ENCODE results near the gene ORM2. TPM values are rescaled to one million over a fixed set of nuclear protein-coding genes. Genes with fewer than 3 reads are reported as not detected.
A peak's percentile ranks its signal among the peaks of the same experiment; 100 is the strongest.

ORM2 gene
- total RNA-seq, 1 donor from 2014 or later, result not detected

DNA sequence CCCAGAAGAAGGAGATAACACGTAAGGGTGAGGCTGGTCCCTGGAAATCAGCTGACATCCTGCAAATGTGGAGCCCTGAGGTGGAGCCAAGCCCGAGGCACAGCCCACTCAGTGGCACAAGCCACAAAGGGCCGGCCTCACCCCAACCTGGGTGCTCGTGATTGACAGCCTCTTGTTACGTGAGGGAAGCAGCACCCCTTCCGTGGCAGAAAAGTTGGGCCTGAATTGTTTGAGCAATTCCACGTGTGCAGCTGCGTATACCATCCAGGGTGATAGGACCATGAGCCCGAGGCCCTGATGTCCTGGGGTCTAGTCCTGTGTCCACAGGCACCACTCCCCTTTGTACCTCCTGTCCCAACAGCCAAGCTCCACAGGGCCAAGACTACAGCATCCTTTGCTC lies 4.8 kb downstream of the ORM2 start:
- POLR2A ChIA-PET, result no interaction called here

DNA sequence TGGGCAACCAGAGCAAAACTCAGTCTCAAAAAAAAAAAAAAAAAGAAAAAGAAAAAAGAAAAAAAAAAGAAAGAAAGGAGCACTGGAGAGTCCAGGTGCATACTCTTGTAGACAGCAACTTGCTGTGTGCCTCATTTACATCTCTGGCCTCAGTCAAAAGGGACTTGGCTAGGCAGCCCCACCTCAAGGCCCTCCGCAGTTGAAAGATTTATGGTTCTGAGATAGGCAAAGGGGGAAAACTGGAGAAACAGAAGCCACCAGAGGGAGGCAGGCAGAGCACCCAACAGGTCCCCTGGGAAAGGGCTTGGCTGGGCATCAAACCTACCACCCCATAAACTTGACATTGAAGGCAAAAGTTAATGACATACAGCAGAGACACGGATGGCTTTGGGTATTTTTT lies 6.1 kb downstream of the ORM2 start:
- POLR2A ChIA-PET, result interaction anchor here (1.1 to 1.7 kb wide), 2 partner anchors 13 to 49 kb away, joined by 4 to 9 read pairs; no protein-coding TSS in a partner anchor
- ATAC-seq (ENCODE audit: low read depth) (no peak), DNase-seq (no peak)
- no peak for TF ChIP-seq CTCF (IDR thresholded peaks at IDR 0.05)
- peaks cover 31% of the 10 kb centered on the region for H3K4me1 Mint-ChIP-seq
- CTCF ChIA-PET, result no interaction called here
- H3K4me3 Mint-ChIP-seq, result no peak overlapping the region
- no peaks in the 10 kb centered on the region for H3K27me3 Mint-ChIP-seq
- intact Hi-C loops (cut with micrococcal nuclease), result loop anchor here (5.0 kb wide), 2 partner anchors 152 to 677 kb away; no protein-coding TSS in a partner anchor
- no peak overlapping the region for H3K27ac Mint-ChIP-seq
- peaks cover 62% of the 10 kb centered on the region for H3K36me3 Mint-ChIP-seq (ENCODE audit: low read depth)
- H3K9me3 Mint-ChIP-seq, result no peaks in the 10 kb centered on the region

More for the DNA sequence above, 4.8 kb downstream of the ORM2 start:
- H3K4me3 Mint-ChIP-seq, result no peak overlapping the region
- H3K4me1 Mint-ChIP-seq, result peaks cover 21% of the 10 kb centered on the region
- H3K27ac Mint-ChIP-seq, result peak overlapping the region; percentile 52
- ATAC-seq (ENCODE audit: low read depth) (no peak), DNase-seq (no peak)
- H3K9me3 Mint-ChIP-seq, result no peaks in the 10 kb centered on the region
- peaks cover 49% of the 10 kb centered on the region for H3K36me3 Mint-ChIP-seq (ENCODE audit: low read depth)
- CTCF ChIA-PET, result no interaction called here
- H3K27me3 Mint-ChIP-seq, result no peaks in the 10 kb centered on the region
- TF ChIP-seq CTCF (IDR thresholded peaks at IDR 0.05), result no peak
- intact Hi-C loops (cut with micrococcal nuclease), result no loop called here

DNA sequence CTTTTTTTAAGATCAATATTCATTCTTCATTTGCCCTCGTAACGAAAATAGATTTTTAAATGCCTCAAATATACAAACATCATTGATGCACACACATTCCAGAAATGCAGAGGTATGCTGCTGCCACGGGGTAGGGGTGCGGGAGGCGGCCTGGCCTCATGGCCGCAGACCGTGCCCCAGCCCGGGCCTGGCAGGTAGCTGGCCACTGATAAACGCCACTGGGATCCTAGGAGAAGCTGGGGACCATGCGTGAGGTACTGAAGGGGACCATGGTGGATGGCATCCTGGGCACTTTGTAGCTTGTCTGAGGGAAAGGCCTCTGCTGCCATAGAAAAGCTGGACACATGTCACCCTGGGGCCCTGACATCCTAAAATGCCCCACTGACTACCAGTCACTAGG lies 6.5 kb downstream of the ORM2 start:
- POLR2A ChIA-PET, result interaction anchor here (1.0 to 1.7 kb wide), 3 partner anchors 9 to 49 kb away, joined by 4 to 15 read pairs (median 9); no protein-coding TSS in a partner anchor
- ATAC-seq (ENCODE audit: low read depth) (no peak), DNase-seq (no peak)
- no peaks in the 10 kb centered on the region for H3K27me3 Mint-ChIP-seq
- H3K4me3 Mint-ChIP-seq, result no peak overlapping the region
- no peak overlapping the region for H3K27ac Mint-ChIP-seq
- no peaks in the 10 kb centered on the region for H3K9me3 Mint-ChIP-seq
- CTCF ChIA-PET, result interaction anchor here (1.2 kb wide), 1 partner anchor 318 kb away, joined by 4 read pairs; no protein-coding TSS in a partner anchor
- peaks cover 32% of the 10 kb centered on the region for H3K4me1 Mint-ChIP-seq
- intact Hi-C loops (cut with micrococcal nuclease), result loop anchor here (5.0 kb wide), 2 partner anchors 151 to 676 kb away; no protein-coding TSS in a partner anchor
- no peak for TF ChIP-seq CTCF (IDR thresholded peaks at IDR 0.05)
- H3K36me3 Mint-ChIP-seq (ENCODE audit: low read depth), result peaks cover 66% of the 10 kb centered on the region

GRCh38 chr9:114336699-114337395 lies 7.2 kb downstream of the ORM2 start:
- H3K9me3 Mint-ChIP-seq, result no peaks in the 10 kb centered on the region
- intact Hi-C loops (cut with micrococcal nuclease), result loop anchor here (5.0 kb wide), 2 partner anchors 150 to 675 kb away; no protein-coding TSS in a partner anchor
- POLR2A ChIA-PET, result interaction anchor here (1.0 to 2.2 kb wide), 5 partner anchors 9 to 61 kb away, joined by 4 to 15 read pairs (median 5); no protein-coding TSS in a partner anchor
- H3K4me1 Mint-ChIP-seq, result peaks cover 32% of the 10 kb centered on the region
- DNase-seq (no peak), ATAC-seq (ENCODE audit: low read depth) (no peak)
- H3K27me3 Mint-ChIP-seq, result no peaks in the 10 kb centered on the region
- H3K27ac Mint-ChIP-seq, result no peak overlapping the region
- CTCF ChIA-PET, result interaction anchor here (1.0 to 4.2 kb wide), 4 partner anchors 54 to 317 kb away, joined by 4 to 29 read pairs (median 10); no protein-coding TSS in a partner anchor
- H3K4me3 Mint-ChIP-seq, result no peak overlapping the region
- no peak for TF ChIP-seq CTCF (IDR thresholded peaks at IDR 0.05)
- peaks cover 73% of the 10 kb centered on the region for H3K36me3 Mint-ChIP-seq (ENCODE audit: low read depth)

- ATAC-seq (ENCODE audit: low read depth) (no peak), DNase-seq (no peak)
- H3K4me3 Mint-ChIP-seq, result no peak overlapping the region
- intact Hi-C loops (cut with micrococcal nuclease), result loop anchor here (2.0 to 5.0 kb wide), 3 partner anchors 35 to 674 kb away; no protein-coding TSS in a partner anchor
- peak overlapping the region; percentile 37 for H3K27ac Mint-ChIP-seq
- ChIA-PET CTCF (interaction anchor here (0.6 to 4.2 kb wide), 10 partner anchors 36 to 315 kb away, joined by 3 to 29 read pairs (median 7); no protein-coding TSS in a partner anchor), POLR2A (interaction anchor here (1.4 to 13.9 kb wide), 3 partner anchors 11 to 46 kb away, joined by 5 to 188 read pairs (median 6); partner anchors contain the start of gene AKNA)
- no peaks in the 10 kb centered on the region for H3K9me3 Mint-ChIP-seq
- no peak for TF ChIP-seq CTCF (IDR thresholded peaks at IDR 0.05)
- no peaks in the 10 kb centered on the region for H3K27me3 Mint-ChIP-seq
- peaks cover 83% of the 10 kb centered on the region for H3K36me3 Mint-ChIP-seq (ENCODE audit: low read depth)
- H3K4me1 Mint-ChIP-seq, result peaks cover 32% of the 10 kb centered on the region
These were observed 8.5 kb downstream of the ORM2 start for GRCh38 chr9:114338187-114338586.
